Measurements from ENCODE around the gene PRDM16.

DNA sequence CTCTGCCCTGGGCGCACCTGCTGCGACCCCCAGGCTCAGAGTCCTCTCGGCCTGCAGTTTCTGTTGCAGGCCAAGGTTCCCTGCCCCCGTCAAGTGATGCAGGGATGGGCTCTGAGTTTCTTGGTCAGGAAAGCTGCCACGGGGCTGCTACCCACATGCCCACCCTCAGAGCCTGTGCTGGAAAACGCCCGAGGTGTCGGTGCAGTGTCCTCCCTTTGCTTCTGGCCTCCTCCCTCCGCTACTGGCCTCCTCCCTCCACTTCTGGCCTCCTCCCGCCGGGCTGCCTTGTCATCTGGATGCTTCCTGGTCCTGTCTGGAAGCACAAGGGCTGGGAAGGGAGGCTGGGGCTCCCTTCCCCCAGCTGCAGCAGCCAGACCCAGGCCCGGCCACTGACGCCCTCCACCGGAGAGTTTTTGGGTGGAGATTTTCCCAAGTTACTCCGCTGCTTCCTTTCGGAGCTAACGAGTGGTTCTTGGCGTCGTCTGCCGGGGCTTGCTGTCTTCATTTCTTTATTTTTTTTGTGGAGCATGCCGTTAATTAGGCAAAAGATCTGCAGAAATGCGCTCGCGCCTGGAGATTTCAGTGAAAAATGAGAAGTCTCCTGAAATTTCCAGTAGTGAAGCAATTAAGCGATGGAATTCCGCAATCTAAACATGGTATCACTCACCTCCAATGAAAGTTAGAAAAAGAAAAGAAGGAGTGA lies 17.4 kb downstream of the PRDM16 start:
- TF ChIP-seq, protein P1, sequence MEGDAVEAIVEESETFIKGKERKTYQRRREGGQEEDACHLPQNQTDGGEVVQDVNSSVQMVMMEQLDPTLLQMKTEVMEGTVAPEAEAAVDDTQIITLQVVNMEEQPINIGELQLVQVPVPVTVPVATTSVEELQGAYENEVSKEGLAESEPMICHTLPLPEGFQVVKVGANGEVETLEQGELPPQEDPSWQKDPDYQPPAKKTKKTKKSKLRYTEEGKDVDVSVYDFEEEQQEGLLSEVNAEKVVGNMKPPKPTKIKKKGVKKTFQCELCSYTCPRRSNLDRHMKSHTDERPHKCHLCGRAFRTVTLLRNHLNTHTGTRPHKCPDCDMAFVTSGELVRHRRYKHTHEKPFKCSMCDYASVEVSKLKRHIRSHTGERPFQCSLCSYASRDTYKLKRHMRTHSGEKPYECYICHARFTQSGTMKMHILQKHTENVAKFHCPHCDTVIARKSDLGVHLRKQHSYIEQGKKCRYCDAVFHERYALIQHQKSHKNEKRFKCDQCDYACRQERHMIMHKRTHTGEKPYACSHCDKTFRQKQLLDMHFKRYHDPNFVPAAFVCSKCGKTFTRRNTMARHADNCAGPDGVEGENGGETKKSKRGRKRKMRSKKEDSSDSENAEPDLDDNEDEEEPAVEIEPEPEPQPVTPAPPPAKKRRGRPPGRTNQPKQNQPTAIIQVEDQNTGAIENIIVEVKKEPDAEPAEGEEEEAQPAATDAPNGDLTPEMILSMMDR (IDR thresholded peaks at IDR 0.05; ENCODE audit: low read depth, low read length, missing input control) = no peak
- no peak for TF ChIP-seq YY1 (IDR thresholded peaks at IDR 0.05)
- TF ChIP-seq, protein P2, sequence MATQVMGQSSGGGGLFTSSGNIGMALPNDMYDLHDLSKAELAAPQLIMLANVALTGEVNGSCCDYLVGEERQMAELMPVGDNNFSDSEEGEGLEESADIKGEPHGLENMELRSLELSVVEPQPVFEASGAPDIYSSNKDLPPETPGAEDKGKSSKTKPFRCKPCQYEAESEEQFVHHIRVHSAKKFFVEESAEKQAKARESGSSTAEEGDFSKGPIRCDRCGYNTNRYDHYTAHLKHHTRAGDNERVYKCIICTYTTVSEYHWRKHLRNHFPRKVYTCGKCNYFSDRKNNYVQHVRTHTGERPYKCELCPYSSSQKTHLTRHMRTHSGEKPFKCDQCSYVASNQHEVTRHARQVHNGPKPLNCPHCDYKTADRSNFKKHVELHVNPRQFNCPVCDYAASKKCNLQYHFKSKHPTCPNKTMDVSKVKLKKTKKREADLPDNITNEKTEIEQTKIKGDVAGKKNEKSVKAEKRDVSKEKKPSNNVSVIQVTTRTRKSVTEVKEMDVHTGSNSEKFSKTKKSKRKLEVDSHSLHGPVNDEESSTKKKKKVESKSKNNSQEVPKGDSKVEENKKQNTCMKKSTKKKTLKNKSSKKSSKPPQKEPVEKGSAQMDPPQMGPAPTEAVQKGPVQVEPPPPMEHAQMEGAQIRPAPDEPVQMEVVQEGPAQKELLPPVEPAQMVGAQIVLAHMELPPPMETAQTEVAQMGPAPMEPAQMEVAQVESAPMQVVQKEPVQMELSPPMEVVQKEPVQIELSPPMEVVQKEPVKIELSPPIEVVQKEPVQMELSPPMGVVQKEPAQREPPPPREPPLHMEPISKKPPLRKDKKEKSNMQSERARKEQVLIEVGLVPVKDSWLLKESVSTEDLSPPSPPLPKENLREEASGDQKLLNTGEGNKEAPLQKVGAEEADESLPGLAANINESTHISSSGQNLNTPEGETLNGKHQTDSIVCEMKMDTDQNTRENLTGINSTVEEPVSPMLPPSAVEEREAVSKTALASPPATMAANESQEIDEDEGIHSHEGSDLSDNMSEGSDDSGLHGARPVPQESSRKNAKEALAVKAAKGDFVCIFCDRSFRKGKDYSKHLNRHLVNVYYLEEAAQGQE (IDR thresholded peaks at IDR 0.05) = no peak
- TF ChIP-seq, protein P3, sequence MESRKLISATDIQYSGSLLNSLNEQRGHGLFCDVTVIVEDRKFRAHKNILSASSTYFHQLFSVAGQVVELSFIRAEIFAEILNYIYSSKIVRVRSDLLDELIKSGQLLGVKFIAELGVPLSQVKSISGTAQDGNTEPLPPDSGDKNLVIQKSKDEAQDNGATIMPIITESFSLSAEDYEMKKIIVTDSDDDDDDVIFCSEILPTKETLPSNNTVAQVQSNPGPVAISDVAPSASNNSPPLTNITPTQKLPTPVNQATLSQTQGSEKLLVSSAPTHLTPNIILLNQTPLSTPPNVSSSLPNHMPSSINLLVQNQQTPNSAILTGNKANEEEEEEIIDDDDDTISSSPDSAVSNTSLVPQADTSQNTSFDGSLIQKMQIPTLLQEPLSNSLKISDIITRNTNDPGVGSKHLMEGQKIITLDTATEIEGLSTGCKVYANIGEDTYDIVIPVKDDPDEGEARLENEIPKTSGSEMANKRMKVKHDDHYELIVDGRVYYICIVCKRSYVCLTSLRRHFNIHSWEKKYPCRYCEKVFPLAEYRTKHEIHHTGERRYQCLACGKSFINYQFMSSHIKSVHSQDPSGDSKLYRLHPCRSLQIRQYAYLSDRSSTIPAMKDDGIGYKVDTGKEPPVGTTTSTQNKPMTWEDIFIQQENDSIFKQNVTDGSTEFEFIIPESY (IDR thresholded peaks at IDR 0.05) = no peak
- TF ChIP-seq SP1 (IDR thresholded peaks at IDR 0.05) = no peak
